GM19328 (cell line): Measurements from ENCODE around the gene TMCO5A.
"Not testable (repeated sequence)": the region's sequence is repeated elsewhere in the genome, so short reads cannot be mapped to it uniquely, and the experiment has no call there.

ENCODE experiments used
- ATAC-seq: cut with Tn5 transposase; IDR thresholded peaks from one replicate; pipeline ENCODE4 v1.9.1; 2021; ENCODE audit warnings: mild to moderate bottlenecking, moderate library complexity; ENCODE audit not compliant: unreplicated experiment

The TMCO5A gene

GRCh38 chr15:37934340-37934739 lies at the start of gene TMCO5A:
Gene TMCO5A (plus strand): TSS chr15:37934640. CDS start chr15:37936324, 1,684 bp downstream.
- ATAC-seq, result no peak

- ATAC-seq, result no peak
Observed at GRCh38 chr15:37885651-37886050, 48.8 kb upstream of the TMCO5A start.

GRCh38 chr15:37888356-37888755 lies 46.1 kb upstream of the TMCO5A start:
- ATAC-seq, result no peak

GRCh38 chr15:37891766-37892368 lies 42.6 kb upstream of the TMCO5A start:
- no peak for ATAC-seq

- ATAC-seq, result no peak
Observed at GRCh38 chr15:37893309-37893708, 41.1 kb upstream of the TMCO5A start.

GRCh38 chr15:37898362-37898761 lies 36.1 kb upstream of the TMCO5A start:
- no peak for ATAC-seq

GRCh38 chr15:37900326-37901221 lies 33.9 kb upstream of the TMCO5A start:
- ATAC-seq, result no peak

GRCh38 chr15:37902126-37902525 lies 32.3 kb upstream of the TMCO5A start:
- ATAC-seq, result no peak

- ATAC-seq, result no peak
Observed at GRCh38 chr15:37903919-37904625, 30.4 kb upstream of the TMCO5A start.

- no peak for ATAC-seq
Observed at GRCh38 chr15:37907136-37907535, 27.3 kb upstream of the TMCO5A start.

GRCh38 chr15:37921527-37922385 lies 12.7 kb upstream of the TMCO5A start:
- no peak for ATAC-seq

- ATAC-seq, result no peak
Observed at GRCh38 chr15:37926136-37926535, 8.3 kb upstream of the TMCO5A start.

GRCh38 chr15:37929238-37929637 lies 5.2 kb upstream of the TMCO5A start:
- no peak for ATAC-seq

- ATAC-seq, result no peak
Observed at GRCh38 chr15:37931321-37931720, 3.1 kb upstream of the TMCO5A start.

- ATAC-seq, result no peak
Observed at GRCh38 chr15:37931868-37932267, 2.6 kb upstream of the TMCO5A start.

- ATAC-seq, result no peak
Observed at GRCh38 chr15:37932549-37932948, 1.9 kb upstream of the TMCO5A start.

- ATAC-seq, result no peak
Observed at GRCh38 chr15:37933666-37934065, 774 bp upstream of the TMCO5A start.

- ATAC-seq, result no peak
Observed at GRCh38 chr15:37940876-37941275, 6.4 kb downstream of the TMCO5A start.

- ATAC-seq, result no peak
Observed at GRCh38 chr15:37941779-37942178, 7.3 kb downstream of the TMCO5A start.

GRCh38 chr15:37951999-37952398 lies 17.6 kb downstream of the TMCO5A start:
- ATAC-seq, result no peak

- not testable (repeated sequence) for ATAC-seq
Observed at GRCh38 chr15:37960742-37961141, 26.3 kb downstream of the TMCO5A start.
